ENCODE measurements around the gene RTN3.

Gene RTN3

DNA sequence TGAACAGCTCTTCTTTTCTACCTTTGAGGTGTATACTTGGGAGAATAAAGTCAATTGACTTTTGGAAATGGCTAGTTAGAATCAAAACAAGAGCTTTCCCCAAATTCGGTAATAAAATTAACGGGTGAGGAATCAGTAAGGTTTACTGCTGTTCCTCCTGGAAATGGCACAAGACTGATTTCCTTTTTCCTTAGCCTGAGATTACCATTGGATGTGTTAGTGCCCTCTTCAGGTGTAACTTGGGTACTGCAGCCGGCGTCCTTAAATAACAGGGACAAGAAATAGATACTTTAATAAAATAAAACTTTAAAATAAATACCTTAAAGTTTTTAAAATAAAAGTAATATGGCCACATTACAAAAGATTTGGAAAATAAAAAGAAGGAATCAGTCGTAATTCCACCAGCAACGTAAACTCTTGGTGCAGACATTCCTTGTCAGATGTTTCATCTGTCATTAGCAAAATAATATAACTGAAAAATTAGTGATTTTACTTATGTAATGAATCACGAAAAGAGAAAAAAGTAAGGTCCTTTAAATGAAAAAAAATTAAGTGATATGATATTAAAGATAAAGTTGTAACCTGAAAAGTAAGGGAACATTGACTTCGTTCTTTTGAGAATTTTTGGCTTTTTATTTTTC is 57.5 kb downstream of the RTN3 start:
- peak; percentile 79 for DNase-seq

DNA sequence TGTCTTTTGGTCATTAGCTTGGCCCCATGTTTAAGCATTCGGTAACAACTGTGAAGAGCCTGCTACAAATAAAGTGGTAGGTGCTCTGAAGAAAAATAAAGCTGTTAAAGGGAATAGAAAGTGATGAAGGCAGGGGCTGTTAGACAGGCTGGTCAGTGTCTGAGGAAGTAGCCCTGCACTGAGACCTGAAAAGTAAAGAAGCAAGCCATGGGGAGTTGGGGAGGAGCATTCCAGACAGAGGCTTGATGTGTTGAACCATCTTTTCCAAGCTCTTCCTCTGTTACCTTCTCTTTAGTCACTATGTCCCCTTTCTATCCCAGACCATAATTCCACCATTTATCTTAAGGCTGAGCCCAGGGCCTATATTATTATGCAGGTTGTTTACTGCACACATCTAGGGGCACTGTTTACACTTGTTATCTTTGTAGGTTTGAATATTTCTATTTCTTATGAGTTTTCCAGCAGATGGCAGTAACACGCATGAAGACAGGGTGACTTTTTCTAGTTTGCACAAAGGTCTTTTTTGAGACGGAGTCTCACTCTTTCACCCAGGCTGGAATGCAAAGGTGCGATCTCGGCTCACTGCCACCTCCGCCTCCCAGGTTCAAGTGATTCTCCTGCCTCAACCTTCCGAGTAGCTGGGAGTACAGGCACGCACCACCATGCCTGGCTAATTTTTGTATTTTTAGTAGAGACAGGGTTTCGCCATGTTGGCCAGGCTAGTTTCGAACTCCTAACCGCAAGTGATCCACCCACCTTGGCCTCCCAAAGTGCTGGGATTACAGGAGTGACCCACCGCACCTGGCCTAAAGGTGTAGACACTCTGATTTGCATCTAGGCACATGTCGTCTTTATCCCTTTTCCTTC is 64.2 kb downstream of the RTN3 start:
- no peak for DNase-seq

DNA sequence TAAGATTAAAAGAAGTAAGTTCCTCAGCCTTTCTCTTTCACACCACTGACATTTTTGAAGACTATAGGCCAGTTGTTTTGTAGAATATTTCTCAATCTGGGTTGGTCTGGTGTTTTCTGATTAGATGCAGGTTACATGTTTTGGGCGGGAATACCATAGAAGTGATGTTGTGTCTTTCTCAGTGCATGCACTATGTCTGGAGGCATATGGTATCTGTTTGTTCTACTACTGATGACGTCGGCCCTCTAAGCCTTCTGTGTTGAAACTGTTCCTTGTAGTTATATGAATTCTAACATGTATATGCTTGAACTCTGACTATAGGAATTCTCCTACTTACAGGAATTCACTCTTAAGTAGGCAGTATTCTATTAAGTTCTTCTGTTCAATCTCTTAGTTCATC is 65.7 kb downstream of the RTN3 start:
- no peak for DNase-seq

DNA sequence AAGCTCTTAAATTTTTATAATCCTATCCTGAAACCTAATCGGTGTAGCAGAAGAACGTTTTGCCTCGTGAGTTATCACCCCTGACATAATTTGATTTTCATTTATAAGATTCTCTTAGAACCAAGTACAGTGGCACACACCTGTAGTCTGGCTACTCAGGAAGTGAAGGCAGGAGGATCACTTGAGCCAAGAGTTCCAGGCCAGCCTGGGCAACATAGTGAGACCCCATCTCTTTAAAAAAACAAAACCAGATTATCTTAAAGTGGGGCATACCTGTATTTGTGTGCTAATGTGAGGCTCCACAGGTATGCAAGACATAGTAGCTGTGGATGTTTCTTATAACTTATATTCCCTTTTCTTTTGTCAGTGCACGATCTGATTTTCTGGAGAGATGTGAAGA is 68.3 kb downstream of the RTN3 start:
- no peak for DNase-seq

DNA sequence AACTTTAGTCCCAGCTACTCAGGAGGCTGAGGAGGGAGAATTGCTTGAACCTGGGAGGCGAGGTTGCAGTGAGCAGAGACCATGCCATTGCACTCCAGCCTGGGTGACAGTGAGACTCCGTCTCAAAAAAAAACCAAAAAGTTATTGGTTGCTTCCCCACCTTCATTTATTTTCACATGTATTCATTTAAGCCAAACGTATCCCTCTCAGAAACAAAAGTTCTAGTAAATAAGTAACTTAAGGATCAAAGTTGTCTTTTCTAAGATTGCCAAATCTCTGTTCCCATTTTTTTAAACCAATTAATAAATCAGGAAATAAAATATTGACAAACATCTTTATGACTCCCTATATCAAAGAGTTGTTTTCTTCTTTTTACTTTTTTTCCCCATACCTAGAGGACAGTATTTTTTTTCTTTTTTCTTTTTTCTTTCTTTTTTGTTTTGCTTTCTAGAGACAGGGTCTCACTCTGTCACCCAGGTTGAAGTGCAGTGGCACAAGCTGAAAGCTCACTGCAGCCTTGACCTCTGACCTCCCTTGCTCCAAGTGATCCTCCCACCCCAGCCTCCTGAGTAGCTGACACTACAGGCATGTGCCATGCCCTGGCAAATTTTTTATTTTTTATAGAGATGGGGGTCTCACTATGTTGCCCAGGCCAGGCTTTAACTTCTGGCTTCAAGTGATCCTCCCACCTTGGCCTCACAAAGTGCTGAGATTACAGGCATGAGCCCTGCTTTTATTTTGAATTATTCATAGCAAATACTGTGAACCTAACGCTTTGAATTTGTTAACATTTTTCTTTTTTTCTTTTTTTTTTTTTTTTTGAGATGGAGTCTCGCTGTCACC is 75.8 kb downstream of the RTN3 start:
- DNase-seq, result no peak

DNA sequence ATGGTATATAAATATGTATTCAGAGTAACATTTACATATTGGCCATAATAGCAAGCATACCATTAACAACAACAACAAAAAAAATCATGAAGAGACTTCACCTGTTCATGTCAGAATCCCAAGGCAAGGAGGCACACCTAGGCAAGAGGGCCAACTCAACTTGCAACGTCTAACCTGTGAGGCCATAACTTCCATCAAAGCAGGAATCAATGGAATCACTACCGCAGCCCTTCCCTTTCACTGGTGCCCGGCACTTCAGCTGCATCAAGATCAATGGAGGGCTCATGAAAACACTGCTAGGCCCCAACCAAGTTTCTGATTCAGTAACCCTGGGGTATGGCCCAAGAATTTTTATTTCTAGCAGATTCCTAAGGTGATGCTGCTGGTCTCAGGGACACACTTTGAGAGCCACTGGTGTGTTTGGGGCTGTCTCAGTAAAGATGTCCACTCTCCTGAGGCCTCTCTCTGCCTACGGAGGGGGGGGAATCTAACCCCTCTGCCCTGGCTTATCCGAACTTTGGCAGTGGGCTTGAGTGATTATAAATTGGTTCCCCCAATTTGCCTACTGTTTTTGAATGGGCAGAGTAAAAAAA is 79.3 kb downstream of the RTN3 start:
- DNase-seq, result no peak

DNA sequence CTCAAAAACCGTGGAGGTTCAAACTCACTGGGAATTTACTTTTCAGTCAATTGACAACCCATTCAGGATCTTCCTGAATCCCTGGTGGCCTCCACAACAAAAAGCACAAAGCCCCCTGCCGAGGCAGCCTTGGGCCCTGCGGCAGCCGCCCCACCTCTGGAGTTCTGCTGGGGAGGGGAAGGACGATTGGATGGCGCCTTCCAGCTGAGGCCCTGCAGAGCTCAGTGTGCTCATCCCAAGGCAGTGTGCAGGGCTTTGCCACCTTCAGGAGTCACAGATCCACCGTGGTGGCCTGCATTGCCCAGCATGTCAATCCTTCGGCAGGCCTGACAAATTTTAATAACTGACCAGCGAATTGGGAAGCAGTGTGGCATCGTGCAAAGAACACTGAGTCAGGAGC is 79.9 kb downstream of the RTN3 start:
- DNase-seq, result no peak

DNA sequence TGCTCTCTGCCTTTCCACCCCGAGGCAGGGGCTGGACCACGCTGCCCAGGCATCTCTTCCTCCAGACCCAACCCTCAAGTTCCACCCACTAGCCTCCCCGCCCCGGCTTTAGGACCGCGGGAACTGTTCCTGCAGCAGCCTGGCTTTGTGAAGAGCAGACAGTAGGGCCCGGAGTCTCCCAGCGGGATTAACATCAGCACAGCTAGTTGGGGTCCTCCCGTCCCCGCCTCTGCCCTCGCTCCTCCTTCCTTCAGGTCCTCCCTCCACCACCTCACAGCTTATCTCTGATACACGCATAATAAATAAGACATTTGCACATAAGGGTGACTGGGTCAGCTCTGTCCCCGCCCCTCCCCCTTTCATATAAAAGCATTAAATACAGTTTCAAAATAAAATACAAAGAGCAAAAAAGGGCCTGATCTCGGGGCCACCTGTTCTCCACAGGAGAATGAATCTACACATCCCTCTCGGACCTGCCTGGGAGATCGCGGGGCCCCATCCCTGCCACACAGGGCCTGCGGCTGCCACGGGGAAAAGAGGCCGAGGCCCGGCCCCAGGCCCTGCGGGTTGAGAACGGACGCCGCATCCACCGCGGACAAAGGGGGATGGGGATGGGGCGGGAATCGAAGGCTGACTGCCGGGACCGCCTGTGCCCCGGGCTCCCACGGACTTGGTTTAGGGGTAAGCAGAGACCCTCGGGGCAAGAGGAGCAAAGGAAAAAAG is 80.8 kb downstream of the RTN3 start:
- peak; percentile 87 for DNase-seq

DNA sequence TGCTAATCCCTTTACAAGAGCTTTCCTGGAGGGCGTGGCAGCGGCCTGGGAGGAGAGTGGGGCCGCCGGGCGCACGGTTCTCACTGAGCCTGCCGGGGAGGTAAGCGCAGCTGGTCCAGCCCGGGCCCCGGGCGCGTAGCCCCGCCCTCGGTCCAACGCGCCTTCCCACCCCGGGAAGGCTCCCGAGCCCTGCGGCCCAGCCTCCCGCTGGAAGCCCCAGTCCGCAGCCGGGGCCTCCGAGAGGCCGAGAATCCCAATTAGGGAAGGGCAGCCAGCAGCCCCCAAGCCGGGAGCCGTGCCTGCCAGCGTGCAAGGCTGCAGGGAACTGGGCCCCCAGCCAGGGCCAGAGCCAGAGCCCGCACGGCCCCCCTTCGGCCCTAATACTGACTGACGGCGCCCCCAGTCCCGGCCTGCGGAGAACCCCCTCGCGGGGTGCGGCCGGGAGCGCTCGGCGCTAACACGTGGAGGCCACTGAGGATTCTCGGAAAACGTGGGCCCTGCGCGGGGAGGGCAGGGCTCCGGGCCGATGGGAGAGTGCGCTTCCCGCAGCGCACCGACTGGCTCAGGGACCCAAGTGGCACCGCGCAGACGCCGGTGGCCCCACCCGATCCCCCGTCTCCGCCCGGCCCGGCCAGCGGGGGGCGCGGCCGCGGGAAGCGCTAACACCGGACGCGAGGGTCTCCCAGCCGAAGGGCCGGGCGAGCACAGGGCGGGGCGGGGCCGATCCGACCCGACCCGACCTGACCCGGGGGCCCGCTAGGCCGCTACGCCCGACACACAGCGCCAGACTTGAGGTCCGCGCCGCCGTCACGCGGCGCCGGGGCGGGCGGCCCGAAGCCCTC is 81.6 kb downstream of the RTN3 start:
- DNase-seq, result peak; percentile 56

DNA sequence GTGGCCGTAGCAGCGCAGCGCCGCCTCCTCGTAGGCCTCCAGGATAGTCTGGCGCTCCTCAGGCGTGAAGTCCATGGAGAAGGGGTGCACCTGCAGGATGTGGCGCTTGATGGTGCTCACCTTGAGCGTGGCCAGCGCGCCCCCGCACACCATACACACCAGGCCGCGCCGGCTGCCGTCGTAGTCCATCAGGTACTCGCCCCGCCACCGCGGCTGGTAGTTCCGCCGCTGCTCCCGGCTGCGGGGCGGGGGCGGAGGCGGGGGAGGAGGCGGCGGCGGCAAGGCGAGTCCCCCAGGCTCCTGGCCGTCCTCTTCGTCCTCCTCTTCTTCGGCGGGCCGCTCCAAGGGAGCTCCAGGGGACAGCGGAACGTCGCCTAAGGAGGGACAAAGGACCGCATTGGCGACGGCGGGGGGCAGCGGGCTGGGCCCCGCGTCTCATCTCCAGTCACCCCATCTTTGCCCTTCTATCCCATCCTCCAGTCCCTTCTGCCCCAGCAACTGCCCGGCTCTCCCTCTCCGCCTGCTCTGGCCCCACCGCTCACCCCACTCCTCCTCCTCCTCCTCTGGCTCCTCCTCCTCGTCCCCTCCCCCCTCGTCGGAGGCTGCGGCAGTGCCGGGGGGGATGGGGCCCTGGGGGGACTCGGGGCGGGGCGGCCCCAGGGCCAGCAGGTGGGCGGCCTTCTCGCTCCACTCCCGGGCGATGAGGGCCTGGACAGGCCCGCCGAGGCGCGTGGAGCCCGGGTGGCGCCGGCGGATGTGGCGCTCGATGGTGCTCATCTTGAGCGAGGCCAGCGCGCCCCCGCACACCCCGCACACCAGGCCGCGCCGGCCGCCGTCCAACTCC is 82.4 kb downstream of the RTN3 start:
- no peak for DNase-seq

DNA sequence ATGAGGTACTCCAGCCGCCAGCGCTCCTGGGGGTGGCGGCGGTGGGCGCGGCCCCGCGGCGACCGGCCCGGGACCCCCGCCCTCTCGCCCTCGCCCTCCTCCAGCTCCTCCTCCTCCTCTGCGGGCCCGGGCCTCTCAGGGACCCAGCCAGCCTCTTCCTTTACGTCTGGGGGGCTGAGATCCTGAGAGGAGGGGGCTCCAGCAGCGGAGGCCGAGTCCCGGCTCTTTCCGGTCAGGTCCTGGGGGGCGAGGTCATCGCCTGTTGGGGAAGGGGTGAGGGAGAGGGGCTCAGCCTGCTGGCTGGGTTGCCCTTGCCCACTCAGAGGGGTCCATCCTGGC is 83.0 kb downstream of the RTN3 start:
- DNase-seq, result no peak

DNA sequence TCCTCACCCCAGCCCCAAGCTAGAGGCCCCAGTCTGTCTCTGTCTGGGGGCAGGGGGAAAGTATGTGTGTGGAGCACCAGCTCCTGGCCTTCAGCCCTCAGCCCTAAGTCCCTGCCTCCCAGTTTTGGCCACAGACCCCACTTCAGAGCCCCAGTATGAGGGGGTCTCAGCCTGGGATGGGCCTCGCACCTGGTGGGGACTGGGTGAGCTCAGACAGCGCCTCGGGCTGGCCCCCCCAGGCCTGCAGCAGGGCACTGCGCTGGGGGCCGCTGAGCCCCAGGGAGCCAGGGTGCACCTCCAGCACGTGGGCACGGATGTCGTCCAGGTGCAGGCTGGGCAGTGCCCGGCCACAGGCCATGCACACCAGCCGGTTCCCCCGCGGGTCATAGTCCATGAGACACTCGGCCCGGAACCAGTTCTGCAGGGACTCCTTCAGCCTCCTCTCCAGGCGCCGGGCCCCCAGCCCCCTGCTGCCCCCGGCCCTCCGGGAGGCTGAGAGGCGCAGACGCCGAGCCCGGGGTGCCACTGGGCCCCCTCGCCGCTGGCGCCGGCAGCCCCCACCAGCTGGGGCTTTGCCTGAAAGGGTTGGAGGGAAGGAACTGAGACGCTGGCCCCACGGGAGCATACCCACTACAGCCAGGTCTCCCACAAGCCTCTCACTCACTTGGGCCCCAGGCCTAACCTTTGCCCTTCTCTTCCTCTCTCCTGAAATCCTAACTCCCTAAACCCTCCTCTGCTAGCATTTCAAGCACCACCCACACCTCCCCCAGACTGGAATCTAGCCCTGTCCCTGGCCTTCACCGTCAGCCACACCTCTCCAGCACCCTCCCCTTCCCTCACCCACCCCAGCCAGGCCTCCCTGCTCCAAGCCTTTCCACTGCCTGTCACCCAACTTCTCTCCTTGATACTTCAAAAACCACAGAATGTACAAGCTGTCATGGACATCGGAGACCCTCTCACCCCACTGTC is 83.7 kb downstream of the RTN3 start:
- DNase-seq, result no peak

DNA sequence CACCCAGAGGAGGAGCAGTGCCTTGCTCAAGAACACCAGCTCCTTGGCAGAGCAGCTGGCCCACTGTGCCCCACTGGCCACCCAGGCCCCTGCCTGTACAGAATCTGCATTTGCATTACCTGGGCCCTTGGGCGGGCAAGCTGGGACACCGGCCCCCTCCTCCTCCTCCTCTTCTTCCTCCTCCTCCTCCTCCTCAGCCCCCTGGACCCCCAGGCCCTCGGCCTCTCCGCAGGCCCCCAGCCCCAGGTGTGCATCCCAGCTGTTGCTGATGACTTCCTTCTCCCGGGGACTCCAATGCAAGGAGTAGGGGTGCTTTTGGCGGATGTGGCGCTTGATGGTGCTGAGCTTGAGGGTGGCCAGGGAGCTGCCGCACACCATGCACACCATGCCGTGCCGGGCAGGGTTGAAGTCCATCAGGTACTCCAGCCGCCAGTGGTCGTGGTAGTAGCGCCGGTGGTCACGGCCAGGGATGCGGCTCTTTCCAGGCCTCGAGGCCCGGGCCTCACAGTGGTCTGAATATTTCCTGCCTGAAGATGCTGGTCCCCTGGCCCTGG is 84.5 kb downstream of the RTN3 start:
- DNase-seq, result no peak

DNA sequence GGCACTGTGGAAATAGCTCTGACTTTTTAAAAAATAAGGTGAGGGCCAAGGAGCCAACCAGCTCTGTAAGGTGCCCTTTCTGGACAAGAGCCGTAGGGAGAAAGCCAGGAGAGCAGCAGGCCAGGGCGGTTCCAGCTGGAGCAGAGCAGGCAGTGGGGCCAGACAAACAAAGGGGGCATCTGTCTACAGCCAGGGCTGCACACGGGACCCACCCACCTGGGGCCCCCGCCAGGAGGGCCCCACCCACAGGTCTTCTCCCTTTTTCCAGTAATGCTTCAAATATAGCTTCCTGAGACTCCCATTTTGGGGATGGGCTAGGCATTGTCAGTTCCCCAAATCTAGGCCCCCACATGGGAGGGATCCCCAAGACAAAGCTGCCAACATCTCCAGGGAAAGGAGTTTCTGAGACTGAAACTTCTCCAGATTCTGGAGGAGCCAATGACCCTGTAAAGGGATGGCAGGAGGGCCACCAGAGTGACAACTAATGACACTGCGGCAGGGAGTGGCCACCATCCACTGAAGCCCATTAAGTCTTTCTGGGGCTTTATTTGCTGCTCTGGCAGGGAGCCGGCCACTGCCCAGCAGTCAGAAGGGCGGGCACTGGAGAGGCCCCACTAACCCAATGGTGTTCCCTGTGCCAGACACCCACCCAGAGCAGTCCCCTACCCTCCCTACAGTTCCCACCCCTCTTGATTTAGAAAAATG is 85.4 kb downstream of the RTN3 start:
- no peak for DNase-seq

DNA sequence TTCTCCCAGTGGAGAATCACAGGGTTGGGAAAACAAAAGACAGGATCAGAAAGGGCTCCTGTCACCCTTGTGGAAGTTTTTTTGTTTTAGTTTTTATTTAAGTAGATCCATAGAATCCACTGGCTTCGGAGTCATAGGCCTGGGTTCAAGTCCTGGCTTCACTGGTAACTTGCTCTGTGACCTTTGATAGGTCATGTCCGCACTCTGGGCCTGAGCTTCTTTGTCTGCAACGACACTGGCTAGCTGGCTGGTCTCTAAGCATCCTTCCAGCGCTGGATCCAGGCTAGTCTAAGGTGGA is 85.9 kb downstream of the RTN3 start:
- DNase-seq, result no peak

DNA sequence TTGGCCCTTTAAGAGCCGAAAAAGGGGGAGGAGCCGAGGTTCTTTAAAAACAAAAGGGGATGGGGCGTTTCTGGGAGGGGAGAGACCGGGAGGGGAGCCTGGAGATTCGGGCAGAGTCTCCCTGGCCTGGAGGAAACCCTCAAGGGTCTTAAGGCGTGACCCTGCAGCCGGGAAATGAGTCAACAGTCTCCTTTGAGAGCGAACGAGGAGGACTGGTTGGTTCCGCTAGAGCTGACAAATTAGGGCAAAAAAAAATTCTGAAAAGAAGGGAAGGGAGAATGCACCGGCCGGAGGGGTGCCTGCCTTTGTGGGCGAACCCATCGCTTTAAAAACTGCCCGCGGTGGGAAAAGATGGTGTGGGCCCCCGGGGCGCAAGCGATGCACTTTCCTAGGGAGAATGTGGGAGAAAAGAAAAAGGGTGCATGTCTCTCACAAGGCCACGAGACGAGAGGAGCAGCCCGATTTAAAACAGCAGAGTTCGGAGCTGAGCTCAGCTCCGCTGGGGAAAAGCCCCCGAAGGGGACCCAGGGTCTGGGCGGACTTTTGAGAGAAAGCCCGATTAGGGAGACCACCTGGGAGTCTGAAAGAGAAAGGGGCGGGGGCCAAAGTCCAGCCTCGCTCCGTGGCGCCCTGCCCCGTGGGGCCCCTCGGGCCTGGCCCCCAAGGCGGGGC is 86.4 kb downstream of the RTN3 start:
- DNase-seq, result peak; percentile 65

DNA sequence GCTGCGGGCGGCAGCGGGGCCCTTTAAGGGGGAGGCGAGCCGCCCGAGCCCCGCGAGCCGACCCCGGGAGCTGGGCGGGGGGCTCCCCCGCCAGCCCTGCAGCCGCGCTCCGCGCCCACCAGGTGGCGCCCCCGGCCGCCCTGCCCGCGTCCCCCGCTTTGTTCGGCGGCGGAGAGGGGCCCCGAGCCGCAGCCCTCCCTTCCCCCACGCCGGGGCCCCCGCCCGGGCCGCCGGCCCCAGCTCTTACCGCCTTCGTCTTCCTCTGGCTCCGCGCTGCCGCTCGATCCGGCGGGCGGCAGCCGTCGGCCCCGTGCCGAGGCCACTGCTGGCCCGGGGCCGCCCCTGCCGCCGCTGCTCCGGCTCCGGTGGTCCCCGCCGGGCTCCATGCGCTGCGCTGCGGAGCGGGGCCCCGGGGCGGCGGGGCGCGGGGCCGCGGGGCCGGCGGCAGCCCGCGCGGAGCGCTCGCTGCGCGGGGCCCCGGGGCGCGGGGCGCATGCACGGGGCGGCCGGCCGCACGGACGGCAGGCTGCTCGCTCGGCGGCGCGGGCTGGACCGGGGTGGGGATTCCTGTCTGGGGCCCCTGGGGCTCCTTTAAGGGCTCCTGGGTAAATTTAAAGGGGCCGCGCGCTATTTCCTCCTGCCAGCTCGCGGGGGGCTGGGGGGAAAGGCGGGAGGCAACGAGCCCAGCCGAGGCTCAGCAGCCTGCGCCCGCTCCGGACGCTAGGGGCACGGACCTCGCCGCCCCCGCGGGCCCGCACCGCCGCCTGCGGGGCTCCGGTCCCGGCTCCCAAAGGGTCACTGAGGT is 87.1 kb downstream of the RTN3 start, which contains the start of gene ZFTA:
ZFTA (minus strand) TSS at position 539 of the 805 bp plus-strand sequence; CDS start at position 386, 153 bp downstream.
- peak; percentile 58 for DNase-seq

Data from NCI-H2227 treated with DMSO at 0.1 percent for 48 hours (cell line).